ENCODE results near the gene DOK5. TPM values are rescaled to one million over a fixed set of nuclear protein-coding genes. Genes with fewer than 3 reads are reported as not detected.

The DOK5 gene
- polyA plus RNA-seq, 1 of the 3 experiments (the other 2 are of a cell fraction), result 12.4 TPM

GRCh38 chr20:54556406-54556805 lies 81.0 kb downstream of the DOK5 start:
- no peak overlapping the region for H3K27ac ChIP-seq (ENCODE audit: low read depth in 2 of 2, low read length in 1 of 2)
- POLR2A ChIA-PET, result no interaction called here
- H3K79me2 ChIP-seq (ENCODE audit: insufficient read depth), result no peaks in the 10 kb centered on the region
- no peak for DNase-seq
- no peaks in the 10 kb centered on the region for H3K9me3 ChIP-seq
- H3K9me2 ChIP-seq, result no peaks in the 10 kb centered on the region
- no peak overlapping the region for H3K4me3 ChIP-seq (ENCODE audit: low read depth in 2 of 2, low read length in 1 of 2)
- 10% methylated on average over 2 of the region's 2 CpGs for WGBS (ENCODE audit: low lambda C conversion rate)
- H3K9ac ChIP-seq, result no peak overlapping the region
- H3K4me1 ChIP-seq (ENCODE audit: control insufficient read depth in 1 of 2, insufficient read depth in 2 of 2, low read depth in 1 of 2, low read length in 1 of 2), result no peaks in the 10 kb centered on the region
- CTCF ChIA-PET, result no interaction called here
- H2AFZ ChIP-seq (ENCODE audit: low read depth), result no peak overlapping the region
- H3F3A ChIP-seq (replicated peaks; ENCODE audit: insufficient read depth), result peaks cover 12% of the 10 kb centered on the region
- H3K36me3 ChIP-seq (replicated peaks in 1 of 2; ENCODE audit: control insufficient read depth in 1 of 2, insufficient read depth in 2 of 2, low read length in 1 of 2), result no peaks in the 10 kb centered on the region
- TF ChIP-seq CHD2 (IDR thresholded peaks at IDR 0.05; ENCODE audit: low read length, partially characterized antibody), result no peak
- no peak for TF ChIP-seq TEAD4 (IDR thresholded peaks at IDR 0.05; ENCODE audit: borderline replicate concordance, insufficient read depth)
- TF ChIP-seq SIN3A (IDR thresholded peaks at IDR 0.05; ENCODE audit: borderline replicate concordance, low read depth, low read length), result no peak
- no peak for TF ChIP-seq IRF3 (IDR thresholded peaks at IDR 0.05; ENCODE audit: low read depth, low read length)
- no peak for TF ChIP-seq REST (IDR thresholded peaks at IDR 0.05; ENCODE audit: low read depth, low read length)
- no peak for TF ChIP-seq ZBTB33 (IDR thresholded peaks at IDR 0.05; ENCODE audit: borderline replicate concordance, low read depth)
- TF ChIP-seq GATA2 (CRISPR knock-in tag; IDR thresholded peaks at IDR 0.05), result no peak
- TF ChIP-seq RCOR1 (IDR thresholded peaks at IDR 0.05; ENCODE audit: low read length), result no peak
- no peak for TF ChIP-seq EZH2phosphoT487 (IDR thresholded peaks at IDR 0.05; ENCODE audit: borderline replicate concordance, low read depth)
- no peak for TF ChIP-seq YY1 (IDR thresholded peaks at IDR 0.05; ENCODE audit: low read depth)
- no peak for TF ChIP-seq RFX5 (IDR thresholded peaks at IDR 0.05; ENCODE audit: low read length)
- TF ChIP-seq TCF12 (IDR thresholded peaks at IDR 0.05), result no peak
- no peaks in the 10 kb centered on the region for H3K27me3 ChIP-seq (ENCODE audit: insufficient read depth)
- no peak overlapping the region for H3K4me2 ChIP-seq
- H4K20me1 ChIP-seq (ENCODE audit: insufficient read depth), result no peaks in the 10 kb centered on the region
